NCI-H446 (cell line): ENCODE measurements around the gene CACNA1C.

ENCODE experiments used
- DNase-seq, 2 experiments: peaks; one replicate each; lab custom pipeline; 2025; lab: John Stamatoyannopoulos, UW

Gene CACNA1C

GRCh38 chr12:2456122-2456812 lies 403.5 kb downstream of the CACNA1C start:
- no peak for DNase-seq

- DNase-seq, result peak in 1 of 2 experiments; percentile 8
Observed at GRCh38 chr12:2456813-2457186, 404.0 kb downstream of the CACNA1C start.

- no peak for DNase-seq
Observed at GRCh38 chr12:2457215-2457932, 404.6 kb downstream of the CACNA1C start.

- DNase-seq, result no peak
Observed at GRCh38 chr12:2457933-2458414, 405.2 kb downstream of the CACNA1C start.

- no peak for DNase-seq
Observed at GRCh38 chr12:2460051-2460670, 407.4 kb downstream of the CACNA1C start.

GRCh38 chr12:2461046-2461445 lies 408.3 kb downstream of the CACNA1C start:
- DNase-seq, result no peak

GRCh38 chr12:2461645-2462044 lies 408.9 kb downstream of the CACNA1C start:
- no peak for DNase-seq

GRCh38 chr12:2462087-2462486 lies 409.3 kb downstream of the CACNA1C start:
- DNase-seq, result no peak

GRCh38 chr12:2463719-2464118 lies 410.9 kb downstream of the CACNA1C start:
- DNase-seq, result no peak

- DNase-seq, result no peak
Observed at GRCh38 chr12:2465681-2466080, 412.9 kb downstream of the CACNA1C start.

- DNase-seq, result no peak
Observed at GRCh38 chr12:2466211-2466610, 413.4 kb downstream of the CACNA1C start.

- no peak for DNase-seq
Observed at GRCh38 chr12:2467447-2468195, 414.8 kb downstream of the CACNA1C start.

- no peak for DNase-seq
Observed at GRCh38 chr12:2475984-2476383, 423.2 kb downstream of the CACNA1C start.

GRCh38 chr12:2477009-2477766 lies 424.4 kb downstream of the CACNA1C start:
- DNase-seq, result no peak

- no peak for DNase-seq
Observed at GRCh38 chr12:2479851-2480535, 427.2 kb downstream of the CACNA1C start.

- no peak for DNase-seq
Observed at GRCh38 chr12:2481346-2481745, 428.6 kb downstream of the CACNA1C start.

GRCh38 chr12:2481951-2482350 lies 429.2 kb downstream of the CACNA1C start:
- peak; percentile 23 to 80 for DNase-seq

- DNase-seq, result no peak
Observed at GRCh38 chr12:2482938-2483660, 430.3 kb downstream of the CACNA1C start.

GRCh38 chr12:2483713-2484112 lies 430.9 kb downstream of the CACNA1C start:
- DNase-seq, result no peak

GRCh38 chr12:2484141-2484776 lies 431.5 kb downstream of the CACNA1C start:
- no peak for DNase-seq
